ENCODE measurements around the gene TSC22D2.
A peak's percentile ranks its signal among the peaks of the same experiment; 100 is the strongest.

The TSC22D2 gene

GRCh38 chr3:150373234-150373875 is 34.7 kb upstream of the TSC22D2 start:
- no peaks in the 10 kb centered on the region for H3K79me2 ChIP-seq (ENCODE audit: insufficient read depth, low read length)
- H3K4me1 ChIP-seq (ENCODE audit: insufficient read depth, low read length, poor library complexity, severe bottlenecking) = no peaks in the 10 kb centered on the region
- 0 out of 2 replicates have a peak overlapping the region, but pooled peaks have one; percentile 37 for H2AFZ ChIP-seq (ENCODE audit: low read length)
- H3K9me3 ChIP-seq (ENCODE audit: insufficient read depth, low read depth, low read length) = no peaks in the 10 kb centered on the region
- no peaks in the 10 kb centered on the region for H3K27me3 ChIP-seq (ENCODE audit: insufficient read depth, low read length, poor library complexity, severe bottlenecking)
- no peaks in the 10 kb centered on the region for H3F3A ChIP-seq (ENCODE audit: low read depth)
- peak overlapping the region; percentile 30 for H3K4me2 ChIP-seq (ENCODE audit: low read depth, low read length, poor library complexity, severe bottlenecking)
- no peak overlapping the region for H3K9ac ChIP-seq (ENCODE audit: low read depth, low read length, poor library complexity, severe bottlenecking)
- H3K4me3 ChIP-seq (ENCODE audit: low read length, poor library complexity, severe bottlenecking) = no peak overlapping the region
- H3K9me2 ChIP-seq (replicated peaks; ENCODE audit: low read depth, low read length) = no peaks in the 10 kb centered on the region
- TF ChIP-seq EZH2phosphoT487 (IDR thresholded peaks at IDR 0.05; ENCODE audit: borderline replicate concordance) = no peak
- no peak for TF ChIP-seq CTCF (conservative IDR thresholded peaks at IDR 0.05; ENCODE audit: low read length)
- no peaks in the 10 kb centered on the region for H3K36me3 ChIP-seq (ENCODE audit: insufficient read depth, low read length)
- H4K20me1 ChIP-seq (ENCODE audit: insufficient read depth, low read length, poor library complexity, severe bottlenecking) = no peaks in the 10 kb centered on the region

- no peaks in the 10 kb centered on the region for H3K9me3 ChIP-seq (ENCODE audit: insufficient read depth, low read depth, low read length)
- no peaks in the 10 kb centered on the region for H3K36me3 ChIP-seq (ENCODE audit: insufficient read depth, low read length)
- TF ChIP-seq CTCF (conservative IDR thresholded peaks at IDR 0.05; ENCODE audit: low read length) (no peak), EZH2phosphoT487 (IDR thresholded peaks at IDR 0.05; ENCODE audit: borderline replicate concordance) (no peak)
- no peaks in the 10 kb centered on the region for H4K20me1 ChIP-seq (ENCODE audit: insufficient read depth, low read length, poor library complexity, severe bottlenecking)
- H3K27me3 ChIP-seq (ENCODE audit: insufficient read depth, low read length, poor library complexity, severe bottlenecking) = no peaks in the 10 kb centered on the region
- H3K9ac ChIP-seq (ENCODE audit: low read depth, low read length, poor library complexity, severe bottlenecking) = no peak overlapping the region
- H3K4me3 ChIP-seq (ENCODE audit: low read length, poor library complexity, severe bottlenecking) = no peak overlapping the region
- H3K4me1 ChIP-seq (ENCODE audit: insufficient read depth, low read length, poor library complexity, severe bottlenecking) = no peaks in the 10 kb centered on the region
- no peak overlapping the region for H2AFZ ChIP-seq (ENCODE audit: low read length)
- H3F3A ChIP-seq (ENCODE audit: low read depth) = no peaks in the 10 kb centered on the region
- H3K9me2 ChIP-seq (replicated peaks; ENCODE audit: low read depth, low read length) = no peaks in the 10 kb centered on the region
- no peak overlapping the region for H3K4me2 ChIP-seq (ENCODE audit: low read depth, low read length, poor library complexity, severe bottlenecking)
- no peaks in the 10 kb centered on the region for H3K79me2 ChIP-seq (ENCODE audit: insufficient read depth, low read length)
These were observed 33.1 kb upstream of the TSC22D2 start for GRCh38 chr3:150374975-150375374.

GRCh38 chr3:150376001-150376848 is 31.9 kb upstream of the TSC22D2 start:
- Histone ChIP-seq H3K4me3 (ENCODE audit: low read length, poor library complexity, severe bottlenecking) (no peak overlapping the region), H2AFZ (ENCODE audit: low read length) (no peak overlapping the region), H3K9me2 (replicated peaks; ENCODE audit: low read depth, low read length) (no peaks in the 10 kb centered on the region)

More at GRCh38 chr3:150376001-150376848, 31.9 kb upstream of the TSC22D2 start:
- no peaks in the 10 kb centered on the region for H3K27me3 ChIP-seq (ENCODE audit: insufficient read depth, low read length, poor library complexity, severe bottlenecking)
- H3K9ac ChIP-seq (ENCODE audit: low read depth, low read length, poor library complexity, severe bottlenecking) = no peak overlapping the region
- H3K9me3 ChIP-seq (ENCODE audit: insufficient read depth, low read depth, low read length) = no peaks in the 10 kb centered on the region
- no peaks in the 10 kb centered on the region for H3K79me2 ChIP-seq (ENCODE audit: insufficient read depth, low read length)
- no peaks in the 10 kb centered on the region for H3F3A ChIP-seq (ENCODE audit: low read depth)
- H3K4me1 ChIP-seq (ENCODE audit: insufficient read depth, low read length, poor library complexity, severe bottlenecking) = no peaks in the 10 kb centered on the region
- no peak overlapping the region for H3K4me2 ChIP-seq (ENCODE audit: low read depth, low read length, poor library complexity, severe bottlenecking)
- TF ChIP-seq CTCF (conservative IDR thresholded peaks at IDR 0.05; ENCODE audit: low read length) (no peak), EZH2phosphoT487 (IDR thresholded peaks at IDR 0.05; ENCODE audit: borderline replicate concordance) (no peak)
- H3K36me3 ChIP-seq (ENCODE audit: insufficient read depth, low read length) = no peaks in the 10 kb centered on the region
- H4K20me1 ChIP-seq (ENCODE audit: insufficient read depth, low read length, poor library complexity, severe bottlenecking) = no peaks in the 10 kb centered on the region
